HK-2 (cell line): Measurements from ENCODE around the gene CEACAM3.
A peak's percentile ranks its signal among the peaks of the same experiment; 100 is the strongest.

Experiments used
- DNase-seq: peaks from one replicate; pipeline ENCODE4 v3.0.0-alpha.2; 2018; ENCODE audit not compliant: unreplicated experiment

CEACAM3 gene

GRCh38 chr19:41844601-41845000 lies 48.2 kb downstream of the CEACAM3 start, which contains the start of gene LYPD4:
TSS of gene LYPD4 (minus strand) at chr19:41844683. CDS start at chr19:41839285, 5,398 bp downstream.
- no peak for DNase-seq

- DNase-seq = no peak
Measured at GRCh38 chr19:41845001-41845050, 48.4 kb downstream of the CEACAM3 start, which contains the start of gene DMRTC2. TSS of gene DMRTC2 (plus strand) at chr19:41845042. CDS start at chr19:41847429, 2,387 bp downstream.

GRCh38 chr19:41845051-41845590 lies 48.7 kb downstream of the CEACAM3 start:
- DNase-seq = no peak

- DNase-seq = no peak
Measured at GRCh38 chr19:41847351-41848105, 51.1 kb downstream of the CEACAM3 start.

- no peak for DNase-seq
Measured at GRCh38 chr19:41848666-41849065, 52.3 kb downstream of the CEACAM3 start.

GRCh38 chr19:41849067-41849466 lies 52.7 kb downstream of the CEACAM3 start:
- no peak for DNase-seq

- DNase-seq = no peak
Measured at GRCh38 chr19:41850381-41850780, 54.0 kb downstream of the CEACAM3 start.

- DNase-seq = no peak
Measured at GRCh38 chr19:41851456-41851855, 55.1 kb downstream of the CEACAM3 start.

- DNase-seq = no peak
Measured at GRCh38 chr19:41853344-41853743, 57.0 kb downstream of the CEACAM3 start.

GRCh38 chr19:41853768-41854167 lies 57.4 kb downstream of the CEACAM3 start:
- DNase-seq = no peak

GRCh38 chr19:41859213-41859617 lies 62.8 kb downstream of the CEACAM3 start:
- DNase-seq = no peak

GRCh38 chr19:41859618-41860418 lies 63.4 kb downstream of the CEACAM3 start, which contains the start of gene RPS19:
TSS of gene RPS19 (plus strand) at chr19:41860255. CDS start at chr19:41860775, 520 bp downstream.
- peak; percentile 98 for DNase-seq

GRCh38 chr19:41860419-41861115 lies 64.2 kb downstream of the CEACAM3 start:
- peak; percentile 35 for DNase-seq
